GM12873 (cell line): ENCODE measurements around the gene TLE6.

Experiments
- CTCF ChIP-seq: IDR thresholded peaks from 2 replicates; pipeline ENCODE4 v1.5.1; 2012; ENCODE audit warnings: low read depth, mild to moderate bottlenecking, moderate library complexity, low read length, control low read depth; ENCODE audit not compliant: insufficient read depth; ENCODE audit errors: missing control alignments

TLE6 gene

DNA sequence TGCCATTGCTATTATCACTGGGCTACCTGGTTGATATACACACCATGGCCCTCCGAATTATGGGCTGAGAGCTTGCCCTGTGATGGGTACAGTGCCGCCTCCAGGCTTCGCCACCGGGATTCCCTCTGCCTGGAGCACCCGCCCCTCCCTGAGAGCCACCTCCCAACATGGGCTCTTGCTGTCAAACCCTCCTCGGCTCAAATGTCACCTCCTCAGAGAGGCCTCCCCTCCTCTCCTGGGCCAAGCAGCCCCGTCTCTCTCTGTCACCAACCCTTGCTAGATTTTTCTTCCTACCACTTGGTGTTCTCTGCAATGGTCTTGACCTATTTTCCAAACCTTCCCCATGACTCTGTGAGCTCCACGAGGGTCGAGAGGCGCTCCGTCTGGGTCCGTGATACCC is 64.0 kb downstream of the TLE6 start:
- TF ChIP-seq CTCF, result no peak

DNA sequence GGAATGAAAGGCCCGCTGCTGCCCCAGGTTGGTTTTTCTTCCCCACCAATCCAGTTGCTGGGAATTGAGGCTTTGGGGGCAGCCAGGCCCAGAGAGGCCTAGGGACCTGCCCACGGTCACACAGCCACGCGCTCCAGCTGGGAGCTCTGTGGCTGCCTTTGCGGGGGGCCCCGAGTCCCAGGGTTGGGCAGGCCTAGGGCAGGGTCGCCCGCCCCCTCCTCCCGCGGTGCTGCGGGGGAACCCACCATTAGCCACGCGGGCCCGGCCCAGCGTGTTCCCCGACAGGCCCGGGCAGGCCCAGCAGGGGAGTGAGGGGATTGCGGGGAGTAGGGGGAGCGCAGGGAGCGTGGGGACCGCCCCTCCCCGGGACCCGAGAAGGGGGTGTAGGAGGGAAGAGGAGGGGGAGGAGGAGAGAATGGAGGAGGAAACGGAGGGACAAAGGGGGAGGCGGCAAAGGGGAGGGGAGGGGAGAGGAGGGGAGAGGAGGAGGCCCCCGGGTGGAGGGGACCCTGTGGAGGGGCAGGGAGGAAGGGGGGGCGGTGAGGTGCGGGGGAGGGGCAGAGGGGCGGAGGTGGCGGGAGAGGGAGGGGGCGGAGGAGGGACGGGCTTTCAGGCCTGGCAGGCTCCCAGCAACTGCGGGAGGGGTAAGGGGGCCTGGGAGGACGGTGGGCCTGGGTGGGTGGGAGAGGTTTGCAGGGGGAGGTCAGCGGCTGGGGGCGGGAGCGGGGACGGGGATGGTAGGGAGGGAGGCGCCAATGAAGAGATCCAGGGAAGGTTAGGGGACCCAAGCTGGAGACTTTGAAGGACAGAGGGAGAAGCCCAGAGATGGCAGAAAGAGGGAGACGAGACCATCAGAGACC is 64.6 kb downstream of the TLE6 start:
- no peak for TF ChIP-seq CTCF

DNA sequence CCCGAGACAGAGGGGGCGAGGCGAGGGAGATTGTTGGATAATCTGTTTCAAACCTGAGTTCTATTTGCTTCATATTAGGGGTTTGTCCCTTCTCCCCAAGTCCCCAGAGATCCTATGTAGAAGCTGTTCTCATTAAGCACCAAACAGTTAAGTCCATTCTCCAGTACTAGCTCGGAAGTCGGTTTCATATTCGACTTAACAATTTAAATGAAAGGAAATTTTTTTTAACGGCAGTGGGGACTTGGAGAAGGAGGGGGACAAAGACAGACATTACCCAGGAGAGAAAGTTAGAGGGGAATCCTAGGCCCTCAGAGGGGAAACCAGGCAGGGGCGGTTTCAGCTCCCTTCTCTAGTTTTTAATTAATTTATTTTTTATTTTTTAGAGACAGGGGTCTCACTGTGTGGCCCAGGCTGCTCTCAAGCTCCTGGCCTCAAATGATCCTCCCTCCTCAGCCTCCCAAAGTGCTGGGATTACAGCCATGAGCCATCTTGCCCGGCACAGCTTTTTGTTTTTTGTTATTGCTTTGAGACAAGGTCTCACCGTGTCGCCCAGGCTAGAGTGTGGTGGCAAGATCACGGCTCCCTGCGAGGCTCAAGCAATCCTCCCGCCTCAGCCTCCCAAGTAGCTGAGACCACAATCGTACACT is 65.4 kb downstream of the TLE6 start:
- no peak for TF ChIP-seq CTCF
